LNCAP (cell line): Measurements from ENCODE around the gene RASGRP2.
A peak's percentile ranks its signal among the peaks of the same experiment; 100 is the strongest.

Experiments
- CTCF ChIP-seq: fragments of 450-650 bp; IDR thresholded peaks from 2 replicates; pipeline ENCODE4 v1.5.1; 2017; ENCODE audit warnings: mild to moderate bottlenecking

The RASGRP2 gene

GRCh38 chr11:64787526-64788320, 43.8 kb upstream of the RASGRP2 start:
- peak; percentile 72 for TF ChIP-seq CTCF

DNA sequence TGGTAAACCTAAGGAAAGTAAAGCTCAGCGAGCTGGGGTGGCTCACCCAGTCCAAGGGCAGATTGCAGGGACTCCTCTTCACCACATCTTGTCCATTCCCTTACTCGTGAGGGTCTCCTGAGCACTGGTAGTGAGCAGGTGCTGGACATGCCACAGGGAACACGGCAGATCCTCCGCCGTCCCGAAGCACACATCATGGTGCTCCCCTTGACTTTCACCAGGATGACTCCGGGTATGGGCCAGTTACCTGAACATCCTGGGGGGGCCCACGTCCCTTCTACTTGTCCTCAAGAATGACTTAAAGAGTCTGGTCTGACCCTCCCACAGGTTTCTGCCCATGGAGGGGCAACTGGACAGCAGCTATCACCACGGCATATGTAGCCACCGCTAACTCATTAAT, 42.4 kb upstream of the RASGRP2 start:
- no peak for TF ChIP-seq CTCF

DNA sequence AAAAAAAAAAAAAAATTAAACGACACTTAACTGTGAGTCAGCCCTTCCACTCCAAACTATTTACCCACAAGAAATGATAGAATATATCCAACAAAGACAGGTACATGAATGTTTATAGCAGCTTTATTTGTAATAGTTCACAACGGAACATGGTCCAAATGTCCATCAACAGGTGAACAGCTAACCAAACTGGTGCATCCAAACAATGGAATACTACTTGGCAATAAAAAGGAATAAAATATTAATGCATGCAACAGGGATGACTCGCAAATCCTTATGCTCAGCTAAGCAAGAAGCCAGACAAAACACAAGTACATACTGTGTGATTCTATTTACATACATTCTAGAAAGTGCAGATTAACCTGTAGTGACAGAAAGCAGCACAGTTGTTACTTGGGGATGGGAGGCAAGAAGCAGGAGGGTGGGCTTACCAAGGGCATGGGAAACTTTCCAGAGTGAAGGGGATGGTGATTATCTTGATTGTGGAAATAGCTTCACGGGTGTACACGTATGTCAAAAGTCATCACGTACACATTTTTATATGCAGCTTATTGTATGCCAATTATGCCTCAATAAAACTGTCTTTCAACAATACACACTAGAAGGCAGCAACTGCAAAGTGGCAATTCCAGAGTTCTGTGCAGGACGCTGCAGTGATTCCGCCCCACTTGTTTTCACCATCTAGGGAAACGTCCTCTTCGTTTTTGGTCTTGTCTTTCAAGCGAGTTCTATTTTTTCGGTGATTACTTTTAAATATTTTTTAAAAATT, 41.1 kb upstream of the RASGRP2 start:
- TF ChIP-seq CTCF = no peak

DNA sequence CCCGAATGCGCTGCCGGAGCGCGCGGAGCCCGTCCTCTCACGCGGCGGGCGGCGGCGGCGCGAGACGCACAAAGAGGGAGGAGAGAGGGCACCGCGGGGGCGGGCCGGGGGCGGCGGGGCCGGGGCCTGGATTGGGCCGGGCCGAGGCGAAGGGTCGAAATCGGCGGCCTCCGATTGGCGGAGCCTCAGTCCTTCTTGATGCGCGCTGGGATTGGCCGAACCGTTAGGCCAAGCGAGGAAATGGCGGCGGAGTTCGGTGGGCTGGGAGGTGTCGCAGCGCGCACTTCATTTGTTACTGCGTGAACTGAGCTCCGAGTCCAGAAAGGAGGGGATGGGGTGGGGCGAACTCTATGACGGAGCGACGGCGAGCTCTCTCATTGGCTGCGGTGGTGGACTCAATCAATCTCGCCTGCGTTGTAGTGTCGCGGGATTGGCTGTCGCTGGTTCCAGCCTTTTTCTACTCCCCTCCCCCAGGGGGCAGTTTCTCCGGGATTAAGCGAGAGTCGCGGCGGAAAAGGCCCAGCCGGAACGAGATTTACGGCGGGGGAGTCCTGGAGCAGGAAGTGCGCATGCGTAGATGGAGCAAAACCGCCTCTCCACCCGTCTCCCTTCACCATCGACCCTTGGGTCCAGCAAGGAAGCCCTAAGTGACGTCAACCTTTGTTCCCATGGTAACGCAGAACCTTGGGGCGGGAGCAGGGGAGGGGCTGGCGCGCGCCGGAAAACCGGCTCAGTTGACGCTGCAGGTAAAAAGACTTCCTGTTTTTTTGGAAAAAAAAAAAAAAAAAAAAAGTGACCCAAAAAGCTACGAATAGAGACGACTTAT, 34.7 kb upstream of the RASGRP2 start, which contains the start of gene SF1:
SF1 (minus strand) TSS at position 70 of the 826 bp plus-strand sequence. CDS start 150 bp downstream, outside the sequence.
- TF ChIP-seq CTCF = no peak

- TF ChIP-seq CTCF = no peak
These were observed 34.2 kb upstream of the RASGRP2 start for GRCh38 chr11:64778223-64778472.

- TF ChIP-seq CTCF = no peak
These were observed 33.7 kb upstream of the RASGRP2 start for GRCh38 chr11:64777449-64778222.

DNA sequence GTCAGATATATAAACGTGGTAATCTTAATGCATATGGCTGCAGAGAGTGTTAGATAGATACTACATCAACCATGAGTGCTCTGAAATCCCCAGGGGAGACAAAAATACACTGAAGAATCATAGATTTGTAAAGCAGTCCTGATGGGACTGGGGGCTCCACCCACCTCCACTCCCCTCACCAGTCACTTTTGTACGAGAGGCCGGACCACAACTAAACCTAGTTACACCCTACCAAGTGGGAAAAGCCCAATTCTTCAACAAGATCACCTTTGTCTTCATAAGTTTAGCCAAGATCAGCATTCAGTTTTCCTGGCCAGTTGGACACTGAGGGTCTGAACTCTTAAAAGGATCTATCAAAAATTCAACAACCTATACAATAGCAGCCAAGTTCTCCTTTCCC, 32.9 kb upstream of the RASGRP2 start:
- TF ChIP-seq CTCF = no peak
